Activated gamma-delta T cell treated with anti-CD3 and anti-CD28 coated beads, Interleukin-2, amount 50 U/mL, for 16 hours (primary cell): Measurements from ENCODE around the gene SAMD1.

Source experiments
- DNase-seq: peaks from one replicate; pipeline ENCODE4 v3.0.0-alpha.2; 2020; ENCODE audit warnings: low read depth

SAMD1 gene

GRCh38 chr19:14113762-14114414 is 23.3 kb upstream of the SAMD1 start:
- peak; percentile 22 for DNase-seq

- DNase-seq = no peak
These were observed 22.3 kb upstream of the SAMD1 start for GRCh38 chr19:14112809-14113385.

DNA sequence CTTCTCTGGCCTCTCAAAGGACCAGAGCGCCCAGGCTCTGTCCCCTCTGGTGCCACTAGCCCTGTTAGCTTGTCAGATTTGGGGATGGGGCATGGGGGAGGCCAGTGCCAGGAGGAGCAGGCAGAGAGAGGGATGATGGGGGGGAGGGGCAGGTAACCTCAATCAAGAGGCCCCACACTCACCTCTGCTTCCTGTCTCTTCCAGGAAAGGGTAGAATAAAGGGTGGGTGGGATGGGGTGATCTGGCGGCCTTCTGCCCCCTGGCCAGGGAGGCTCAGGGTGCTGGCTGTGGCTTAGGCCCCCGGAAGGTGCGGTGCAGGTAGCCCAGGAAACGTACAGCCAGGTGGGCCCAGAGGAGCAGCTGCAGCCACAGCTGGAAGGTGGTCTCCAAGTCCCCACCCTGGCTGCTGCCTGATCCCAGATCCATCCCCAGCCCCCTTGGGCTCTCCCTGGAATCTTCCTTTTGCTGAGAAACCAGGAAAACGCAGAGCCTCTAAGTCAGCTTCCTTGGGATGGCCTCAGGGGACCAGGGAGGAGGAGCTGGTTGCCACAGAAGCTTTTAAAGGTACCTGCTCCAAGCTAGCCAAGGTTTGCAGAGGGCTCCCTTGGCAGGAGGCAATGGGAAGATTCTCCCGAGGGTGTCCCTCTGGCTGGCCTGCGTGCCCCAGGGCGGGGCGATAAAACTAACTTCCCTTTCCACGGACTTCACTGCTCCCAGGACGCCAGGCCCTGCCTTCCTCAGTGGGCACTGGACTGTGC is 21.7 kb upstream of the SAMD1 start:
- no peak for DNase-seq

DNA sequence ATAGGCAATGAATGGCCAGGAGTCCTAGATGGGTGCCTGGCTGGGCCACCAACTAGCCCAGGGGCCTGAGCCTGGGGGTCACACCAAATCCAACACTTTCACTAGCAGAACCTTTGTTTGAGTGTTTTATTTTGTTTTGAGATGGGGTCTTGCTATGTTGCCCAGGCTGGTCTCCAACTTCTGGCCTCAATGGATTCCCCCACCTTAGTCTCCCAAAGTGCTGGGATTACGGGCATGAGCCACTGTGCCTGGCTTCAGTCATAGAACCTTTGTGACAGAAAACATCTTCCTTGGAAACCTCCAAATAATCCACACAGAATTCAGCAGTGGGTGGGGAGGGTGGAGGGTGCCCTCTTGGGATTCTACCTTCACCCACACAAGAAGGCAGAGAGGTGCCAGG is 20.9 kb upstream of the SAMD1 start:
- no peak for DNase-seq

- DNase-seq = no peak
These were observed 20.1 kb upstream of the SAMD1 start for GRCh38 chr19:14110650-14111049.

DNA sequence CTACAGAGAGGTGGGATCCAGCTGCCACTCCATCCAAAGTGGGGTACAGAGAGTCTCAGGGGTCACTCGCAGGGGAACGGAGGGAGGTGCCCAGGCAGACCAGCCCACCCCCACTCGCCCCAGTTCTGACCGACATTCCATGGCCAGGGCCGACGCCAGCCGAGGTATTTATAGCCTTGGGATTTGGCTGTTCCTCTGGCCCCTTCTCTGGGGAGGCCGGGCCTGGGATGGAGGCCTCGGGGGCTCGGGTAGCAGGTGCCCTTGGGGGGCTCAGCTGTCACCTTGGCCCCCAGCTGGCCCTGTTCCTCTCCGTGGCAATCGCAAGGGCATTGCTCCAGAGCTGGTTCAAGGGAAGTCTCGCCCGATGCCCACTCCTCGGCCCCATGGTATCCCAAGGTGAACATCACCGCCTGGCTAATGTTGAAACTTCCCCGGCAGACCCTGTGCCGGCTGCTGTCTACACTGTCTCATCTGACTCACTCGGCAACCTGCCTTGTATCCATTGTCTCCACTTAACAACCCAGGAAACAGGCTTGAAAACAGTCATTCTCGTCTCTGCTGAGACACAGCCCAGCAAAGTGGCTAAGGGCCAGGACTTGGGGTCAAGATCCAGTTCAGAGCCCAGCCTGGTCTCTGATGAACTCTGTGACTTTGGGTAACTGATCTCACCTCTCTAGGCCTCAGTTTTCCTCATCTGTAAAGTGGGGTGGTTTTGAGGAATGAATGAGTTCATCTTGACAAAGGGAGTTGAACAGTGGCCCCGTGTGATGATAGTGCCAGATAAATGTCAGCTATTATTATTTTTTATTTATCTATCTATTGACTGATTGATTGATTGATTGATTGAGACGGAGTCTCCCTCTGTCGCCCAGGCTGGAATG is 17.3 kb upstream of the SAMD1 start:
- no peak for DNase-seq

GRCh38 chr19:14106840-14107239 is 16.3 kb upstream of the SAMD1 start:
- DNase-seq = no peak

DNA sequence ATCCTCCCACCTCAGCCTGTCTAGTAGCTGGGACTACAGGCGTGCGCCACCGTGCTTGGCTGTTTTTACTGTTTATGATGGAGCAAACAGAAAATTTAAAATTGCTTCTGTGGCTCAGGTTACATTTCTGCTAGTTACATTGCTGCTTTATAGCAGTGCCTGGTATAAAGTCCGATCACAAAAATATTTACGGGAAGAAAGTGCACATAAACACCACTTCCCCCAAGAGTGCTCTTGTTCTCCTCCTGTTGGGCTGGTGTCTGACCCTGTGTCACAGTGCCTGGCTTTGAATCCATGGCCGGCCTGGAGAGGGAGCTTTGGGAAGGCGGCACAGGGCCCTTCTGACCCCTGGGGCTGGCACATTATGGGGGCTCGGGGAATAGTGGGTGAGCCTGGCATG is 15.1 kb upstream of the SAMD1 start:
- DNase-seq = no peak

DNA sequence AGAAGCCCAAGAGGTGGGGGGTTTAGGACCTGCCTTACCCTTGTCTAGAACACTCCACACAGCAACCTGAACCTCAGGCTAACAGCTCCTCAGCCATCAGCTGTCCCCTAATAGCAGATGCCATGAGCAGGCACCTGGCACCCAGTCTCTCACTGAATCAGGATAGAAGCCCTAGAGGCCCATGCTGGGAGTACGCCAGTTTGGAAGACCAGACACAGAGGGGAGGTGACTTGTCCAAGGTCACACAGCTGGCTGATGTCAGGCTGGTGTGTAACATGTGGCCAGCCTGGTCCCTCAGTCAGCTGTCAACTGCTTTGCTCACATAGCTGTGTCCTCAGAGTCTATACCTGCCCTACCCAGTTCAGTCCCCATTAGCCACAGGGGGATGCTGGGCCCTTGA is 12.8 kb upstream of the SAMD1 start:
- no peak for DNase-seq

DNA sequence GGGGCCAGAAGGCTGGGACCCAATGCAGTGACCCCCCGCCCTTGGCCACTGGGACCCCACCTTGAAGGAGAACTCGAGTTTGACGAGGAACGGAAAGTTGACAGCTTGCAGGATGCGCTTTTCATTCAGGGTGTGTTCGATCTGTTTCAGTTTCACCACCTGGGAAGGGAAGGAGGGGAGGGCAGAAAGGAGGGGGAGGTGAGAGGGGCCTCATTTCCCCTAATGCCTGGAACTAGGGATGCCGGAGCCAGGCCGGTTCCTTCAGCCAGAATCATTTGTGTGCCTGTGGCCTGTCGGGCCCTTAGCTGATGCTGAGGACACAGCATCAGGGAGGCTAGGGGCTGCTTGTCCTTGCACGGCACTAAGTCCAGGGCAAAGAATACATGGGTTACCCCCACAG is 12.2 kb upstream of the SAMD1 start:
- DNase-seq = no peak

GRCh38 chr19:14102102-14102696 is 11.6 kb upstream of the SAMD1 start:
- DNase-seq = no peak

- DNase-seq = no peak
These were observed 10.5 kb upstream of the SAMD1 start for GRCh38 chr19:14101003-14101545.

DNA sequence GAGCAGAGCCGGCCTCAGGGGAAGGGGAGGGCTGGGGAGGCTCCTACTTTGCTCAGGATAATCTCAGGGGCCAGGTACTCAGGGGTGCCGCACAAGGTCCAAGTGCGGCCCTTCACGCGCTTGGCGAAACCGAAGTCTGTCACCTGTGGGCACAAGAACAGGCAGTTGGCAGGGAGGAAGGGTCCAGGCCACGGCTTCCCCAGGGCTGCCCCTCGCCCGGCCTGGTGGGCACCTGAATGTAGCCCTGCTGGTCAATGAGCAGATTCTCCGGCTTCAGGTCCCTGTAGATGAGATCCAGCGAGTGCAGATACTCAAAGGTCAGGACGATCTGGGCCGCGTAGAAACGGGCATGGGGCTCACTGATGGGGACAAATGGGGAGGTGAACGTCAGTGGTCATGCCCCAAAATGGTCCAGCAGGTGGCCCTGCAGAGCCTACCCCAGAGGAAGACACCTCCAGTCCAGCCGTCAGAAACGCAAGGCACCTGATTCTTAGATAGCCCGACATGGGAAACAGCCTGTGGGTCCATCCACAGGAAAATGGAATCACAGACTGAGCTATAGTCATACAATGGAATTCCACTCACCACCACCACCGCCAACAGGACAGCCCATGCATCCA is 7.1 kb upstream of the SAMD1 start:
- DNase-seq = no peak

- DNase-seq = no peak
These were observed 5.9 kb upstream of the SAMD1 start for GRCh38 chr19:14096272-14096992.

DNA sequence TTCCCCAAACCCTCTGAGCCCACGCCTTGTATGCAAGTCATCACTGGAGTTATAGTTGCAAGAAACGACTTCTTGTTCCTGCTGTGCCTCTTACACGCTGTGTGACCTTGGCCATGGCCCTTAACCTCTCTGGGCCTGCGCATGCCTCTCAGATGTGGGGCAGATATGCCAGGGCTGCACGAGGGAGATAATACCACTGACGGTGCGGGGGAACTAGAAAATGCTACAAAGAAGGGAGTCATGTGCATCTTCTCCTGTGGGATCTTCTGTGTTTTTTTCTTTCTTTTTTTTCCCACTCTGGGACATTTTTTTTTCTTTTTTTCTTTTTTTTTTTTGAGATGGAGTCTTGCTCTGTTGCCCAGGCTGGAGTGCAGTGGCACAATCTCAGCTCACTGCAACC is 4.3 kb upstream of the SAMD1 start:
- no peak for DNase-seq

GRCh38 chr19:14093117-14093823 is 2.7 kb upstream of the SAMD1 start:
- DNase-seq = no peak

DNA sequence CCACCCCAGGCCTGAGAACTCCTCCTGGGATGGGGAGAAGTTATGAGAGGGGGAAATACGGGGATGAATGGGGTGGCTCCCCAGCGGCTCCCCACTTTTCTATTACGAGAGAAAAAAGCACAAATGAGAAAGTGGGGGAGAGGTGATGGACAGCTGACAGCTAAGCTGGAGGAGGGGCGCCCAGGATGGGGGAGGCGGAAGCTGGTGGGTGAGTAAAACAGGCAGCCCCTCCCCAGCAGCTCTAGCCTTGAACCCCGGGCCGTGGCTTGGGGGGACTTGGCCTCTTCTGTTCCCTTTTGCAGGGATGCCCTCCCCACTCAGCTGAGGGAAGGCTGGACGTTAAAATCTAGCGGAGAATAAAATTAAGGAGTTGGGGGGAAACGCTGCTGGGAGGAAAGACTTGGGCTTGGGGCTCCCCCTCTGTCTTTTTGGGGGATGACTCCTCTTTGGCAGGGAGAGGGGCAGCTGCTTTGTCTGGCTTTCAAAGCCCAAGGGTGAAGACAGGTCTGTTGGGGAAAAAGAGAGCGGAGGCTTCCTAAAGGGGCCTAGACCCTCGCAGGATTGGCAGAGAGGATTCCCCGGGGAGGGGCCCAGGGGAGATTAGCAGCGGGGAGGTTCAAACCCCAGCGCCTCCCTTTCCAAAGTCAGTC is 1.4 kb upstream of the SAMD1 start:
- DNase-seq = no peak

DNA sequence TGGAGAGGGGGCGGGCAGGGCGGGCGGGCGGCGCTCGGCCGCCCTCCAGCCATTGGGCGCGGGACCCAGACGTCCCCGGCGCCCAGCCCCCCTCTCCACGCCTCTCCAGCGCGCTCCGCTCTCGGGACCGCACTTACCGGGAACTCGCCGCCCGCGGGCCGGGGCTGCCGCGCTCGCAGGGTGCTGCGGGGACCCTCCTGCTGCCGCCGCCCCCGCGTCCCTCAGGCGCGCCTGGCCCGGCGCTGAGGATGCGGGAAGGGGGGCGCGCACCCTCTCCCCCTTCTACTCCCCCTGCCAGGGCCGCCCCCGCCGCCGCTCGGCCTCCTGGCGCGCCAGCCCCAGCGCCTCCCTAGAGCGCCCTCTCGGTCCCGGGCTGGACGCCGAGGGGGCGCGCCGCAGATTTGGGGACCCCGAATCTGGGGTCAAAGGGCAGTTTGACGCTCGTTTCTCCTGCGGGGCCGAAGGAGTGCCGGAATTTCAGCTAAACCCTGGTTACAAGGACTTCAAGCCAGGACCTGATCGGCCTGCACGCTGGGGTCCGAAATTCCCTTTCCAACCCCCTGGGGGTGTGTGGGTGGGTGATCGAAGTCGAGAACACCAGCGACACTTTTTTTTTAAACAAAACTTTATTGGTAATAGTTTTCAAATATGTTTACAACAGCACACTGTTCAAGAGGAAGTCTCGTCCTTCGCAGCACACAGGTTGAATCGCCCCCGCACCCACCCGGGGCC is 696 bp upstream of the SAMD1 start:
- DNase-seq = peak; percentile 33
